Hematopoietic multipotent progenitor cell treated with erythropoietin and hydrocortisone succinate and interleukin-3 and kit ligand, for 15 days (in vitro differentiated cells): ENCODE data around the gene NTNG1.

ENCODE experiments used
- DNase-seq: peaks from one replicate; pipeline ENCODE4 v3.0.0-alpha.2; 2015; ENCODE audit warnings: low spot score

NTNG1 gene

DNA sequence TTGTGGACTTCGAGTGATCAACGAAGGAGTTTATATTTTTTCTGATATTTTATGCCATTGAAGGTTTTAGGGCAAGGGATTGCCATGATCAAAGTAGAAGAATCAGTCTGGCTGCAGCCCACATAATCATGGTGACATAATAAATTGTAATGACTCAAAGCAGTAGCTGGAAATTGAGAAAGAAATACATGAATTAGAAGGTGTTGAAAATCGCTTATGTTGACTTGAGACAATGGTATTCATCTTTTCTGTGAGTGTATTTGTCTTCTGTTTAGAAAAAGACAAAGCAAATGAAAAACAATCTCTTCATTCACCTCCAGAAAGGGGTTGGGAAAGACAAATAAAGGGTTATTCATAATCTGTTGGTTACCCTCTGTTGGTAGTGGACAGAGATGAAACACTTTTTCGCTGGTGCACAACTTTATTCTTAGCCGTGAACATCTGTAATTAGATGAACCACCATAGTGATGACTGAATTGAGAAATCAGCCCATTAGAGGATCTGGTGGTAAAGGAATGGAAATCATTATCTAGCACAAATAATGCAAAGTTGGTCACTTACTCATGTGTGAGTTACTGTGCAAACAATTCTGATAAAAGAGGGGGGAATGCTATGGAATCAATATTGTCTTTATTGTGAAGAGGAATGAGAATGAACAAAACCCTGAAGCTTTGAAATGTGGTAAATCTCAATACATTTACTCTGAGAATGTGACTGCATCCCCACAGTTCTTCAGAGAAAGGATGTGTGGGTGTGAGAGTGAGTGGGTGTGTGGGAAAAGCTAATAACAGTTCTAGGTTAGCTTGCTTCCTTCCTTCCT, 121.8 kb downstream of the NTNG1 start:
- DNase-seq = no peak

DNA sequence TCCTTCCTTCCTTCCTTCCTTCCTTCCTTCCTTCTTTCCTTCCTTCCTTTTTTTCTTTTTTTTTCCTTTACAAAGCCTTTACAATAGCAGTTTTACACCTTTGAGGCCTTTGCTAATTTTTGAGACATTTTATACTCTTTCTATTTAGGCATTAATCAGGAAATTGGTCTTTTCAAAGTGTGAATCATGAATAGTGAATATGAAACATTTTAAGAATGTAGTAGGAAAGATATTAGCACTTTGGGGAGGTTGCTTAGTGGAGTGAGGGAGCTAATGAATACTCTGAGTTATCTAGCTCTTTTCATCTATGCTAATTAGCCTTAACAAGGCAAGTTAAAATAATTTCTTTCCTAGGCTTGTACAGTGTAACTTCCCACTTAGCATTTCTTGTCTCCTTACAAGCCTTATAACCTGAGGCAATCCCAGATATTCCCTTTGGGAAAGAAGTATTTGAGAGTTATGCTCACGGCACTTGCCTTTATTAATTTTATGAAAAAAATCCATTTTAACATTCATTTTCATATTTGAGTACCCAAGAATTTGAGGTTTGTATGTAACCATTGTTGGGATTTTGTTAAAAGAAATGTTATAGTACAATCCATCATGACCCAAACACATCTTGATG, 122.6 kb downstream of the NTNG1 start:
- no peak for DNase-seq

DNA sequence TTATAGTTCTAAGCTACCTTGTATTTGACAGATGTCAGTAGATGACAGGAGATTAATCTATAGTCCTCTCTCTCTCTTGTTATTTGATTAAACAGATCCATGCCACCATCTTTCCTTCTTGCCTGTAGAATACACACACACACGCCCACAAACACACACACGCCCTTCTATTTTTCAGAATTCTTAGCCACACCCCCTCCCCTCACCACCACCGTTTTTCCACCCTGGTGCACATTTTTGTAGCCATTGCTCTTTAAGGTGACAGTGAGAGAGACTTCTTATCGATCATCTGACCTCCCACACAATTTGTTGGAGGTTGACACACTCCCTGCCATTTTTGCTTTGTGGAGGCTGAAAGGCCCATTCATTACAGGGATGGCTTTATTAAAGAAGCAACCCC, 123.2 kb downstream of the NTNG1 start:
- no peak for DNase-seq

DNA sequence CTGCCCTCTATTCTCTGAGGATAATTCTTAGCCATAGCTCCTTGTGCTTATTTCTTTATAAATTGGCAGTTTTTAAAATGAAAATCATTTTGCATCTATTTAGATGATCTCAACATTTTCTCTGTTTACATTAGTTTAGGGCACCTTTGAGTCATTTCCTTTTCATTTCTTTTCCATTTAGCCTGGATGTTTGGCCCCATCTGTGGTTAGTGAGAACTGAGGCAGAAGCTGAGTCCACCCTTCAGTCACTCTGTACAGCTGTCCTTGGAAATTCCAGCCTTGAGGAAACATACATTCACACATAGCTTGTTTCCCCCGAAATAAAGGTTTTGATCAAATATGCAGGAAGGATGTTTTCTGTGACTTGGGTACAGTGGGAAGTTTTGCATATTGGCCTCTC, 123.7 kb downstream of the NTNG1 start:
- DNase-seq = no peak

DNA sequence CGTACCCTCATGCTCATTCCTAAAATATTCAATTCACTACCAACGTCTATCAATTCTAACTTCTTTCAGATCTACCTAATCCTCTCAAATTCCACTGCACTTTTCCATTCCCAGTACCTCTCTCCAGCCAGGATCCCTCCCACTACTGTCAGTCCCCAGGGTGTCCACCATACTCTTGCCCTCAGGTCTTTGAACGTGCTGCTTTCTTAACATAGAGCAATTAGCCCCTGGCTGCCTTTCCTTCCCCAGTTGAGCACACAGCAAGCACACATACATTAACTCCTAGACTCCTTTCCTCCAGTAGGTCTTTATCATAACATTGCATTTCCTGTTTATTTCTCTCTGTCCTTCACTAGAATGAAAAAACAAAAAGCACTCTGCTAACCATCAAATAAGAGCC, 126.7 kb downstream of the NTNG1 start:
- no peak for DNase-seq

DNA sequence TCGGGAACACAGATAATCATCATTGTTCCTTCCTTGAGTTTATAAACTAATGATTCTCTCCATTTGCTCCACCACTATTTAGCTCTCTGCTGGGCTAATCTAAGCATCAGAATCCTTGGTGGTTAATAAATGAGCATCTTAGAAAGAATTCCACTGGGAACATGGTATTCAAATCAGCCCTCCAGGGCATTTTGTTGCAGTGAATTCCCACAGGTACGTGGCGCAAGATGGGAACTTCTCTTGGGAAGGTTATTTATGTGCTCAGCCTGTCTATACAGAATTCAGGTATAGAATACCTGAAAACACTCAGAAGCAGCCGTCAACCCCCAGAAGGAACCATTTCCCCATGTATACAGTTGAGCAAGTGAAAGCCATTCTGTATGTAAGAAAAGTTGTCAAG, 131.5 kb downstream of the NTNG1 start:
- DNase-seq = no peak

DNA sequence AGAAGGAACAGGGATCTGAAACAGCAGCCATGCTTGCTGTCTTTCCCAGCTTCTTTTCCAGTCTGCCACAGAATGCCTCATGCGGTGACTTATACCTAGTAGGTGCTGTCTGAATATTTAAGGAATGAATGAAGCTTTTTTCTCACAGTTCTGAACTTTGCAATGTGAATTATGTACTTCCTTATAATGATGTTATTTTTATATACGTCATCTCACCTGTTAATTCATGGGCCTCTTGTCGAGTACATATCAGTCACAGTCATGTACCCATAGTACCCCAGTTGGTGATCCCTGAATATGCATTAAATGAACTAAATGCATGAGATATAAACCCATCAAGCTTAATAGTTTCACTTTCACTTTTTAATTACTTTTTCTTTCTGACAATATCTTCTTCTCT, 132.7 kb downstream of the NTNG1 start:
- no peak for DNase-seq

DNA sequence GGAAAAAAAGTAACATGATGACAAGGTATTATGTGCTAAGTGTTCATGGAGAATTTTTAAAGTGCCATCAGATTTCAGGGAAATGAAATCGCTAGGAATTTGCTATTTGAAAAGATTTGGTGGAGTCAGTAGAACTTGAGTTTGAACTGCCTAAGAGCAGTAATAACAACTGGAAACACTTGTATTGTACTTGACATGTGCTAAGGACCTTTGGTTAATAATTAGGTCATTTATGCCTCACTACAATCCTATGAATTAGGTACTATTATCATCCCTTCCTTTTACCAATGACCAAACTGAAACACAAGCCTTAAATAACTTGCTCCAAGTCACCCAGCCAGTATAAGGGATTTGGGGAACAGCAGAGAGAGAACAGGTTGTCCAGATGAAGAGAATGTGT, 133.4 kb downstream of the NTNG1 start:
- no peak for DNase-seq

DNA sequence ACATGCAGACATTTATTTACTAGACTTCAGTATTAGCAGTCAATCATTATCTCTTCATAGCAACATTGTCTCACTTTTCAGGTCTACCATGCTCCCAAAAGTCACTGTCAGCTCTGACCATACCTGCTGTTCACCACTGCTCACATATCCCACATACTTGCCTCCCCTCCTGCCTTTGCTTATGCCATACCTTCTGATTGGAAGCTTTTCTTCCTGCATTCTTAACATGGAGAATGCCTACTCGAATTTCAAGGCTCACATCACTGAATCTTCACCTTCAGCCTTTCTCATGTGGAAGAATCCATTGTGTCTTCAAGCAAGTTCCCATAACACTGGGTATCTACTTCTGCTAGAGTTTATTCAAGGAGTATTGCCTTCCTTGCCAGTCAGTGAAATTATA, 135.4 kb downstream of the NTNG1 start:
- DNase-seq = no peak

DNA sequence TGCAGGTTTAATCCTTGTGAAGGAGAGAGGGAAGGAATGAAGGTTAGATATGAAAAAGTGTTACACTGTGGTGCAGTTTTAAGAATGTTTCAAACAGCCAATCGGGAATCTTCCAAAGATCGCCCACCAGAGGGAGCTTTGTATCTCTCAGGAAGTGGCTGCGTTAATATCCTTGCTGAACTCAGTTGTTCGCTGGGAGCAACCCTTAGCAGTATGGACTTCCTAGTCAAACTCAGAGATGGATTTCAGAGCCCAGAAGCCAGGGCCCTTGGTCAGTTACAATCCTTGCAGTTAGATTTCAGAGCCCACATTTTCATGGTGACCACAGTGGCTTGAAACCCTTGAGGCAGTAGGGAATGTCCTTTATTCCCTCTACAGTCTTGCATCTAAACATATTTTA, 136.2 kb downstream of the NTNG1 start:
- DNase-seq = no peak

DNA sequence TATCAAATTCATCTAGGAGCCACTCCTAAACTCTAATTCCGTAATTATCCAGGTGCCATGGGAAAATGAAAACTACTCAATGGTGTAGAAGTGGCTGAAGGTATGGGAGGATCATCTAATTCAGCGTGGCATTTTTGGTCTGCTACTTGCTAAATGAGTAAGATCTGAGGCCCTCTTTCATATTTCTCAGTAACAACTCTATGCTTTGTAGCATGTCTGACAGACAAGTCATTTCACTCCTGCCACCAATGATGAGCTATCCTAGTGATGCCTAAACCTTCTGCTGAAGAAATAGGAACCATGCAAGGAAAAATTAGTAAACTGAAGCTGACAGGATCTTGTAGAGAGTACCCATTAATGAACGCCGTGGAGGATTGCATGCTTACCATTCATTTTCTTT, 145.3 kb downstream of the NTNG1 start:
- DNase-seq = no peak

DNA sequence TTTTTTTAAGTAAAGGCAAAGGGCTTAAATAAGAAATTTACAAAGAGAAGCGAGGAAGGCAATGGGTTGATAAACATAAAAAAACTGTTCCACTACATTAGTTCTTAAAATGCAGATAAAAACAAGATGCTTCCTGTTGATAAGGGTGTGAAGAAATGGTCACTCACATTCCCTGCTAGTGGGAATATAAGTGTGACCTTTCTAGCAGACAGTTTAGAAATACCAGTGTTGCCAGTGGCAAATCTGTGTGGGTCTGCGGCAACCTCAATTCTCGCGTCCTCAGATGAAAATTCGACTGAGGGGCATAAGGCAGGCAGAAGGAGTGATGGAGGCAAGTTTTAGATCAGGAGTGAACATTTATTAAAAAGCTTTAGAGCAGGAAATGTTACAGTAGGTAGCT, 151.1 kb downstream of the NTNG1 start:
- no peak for DNase-seq

DNA sequence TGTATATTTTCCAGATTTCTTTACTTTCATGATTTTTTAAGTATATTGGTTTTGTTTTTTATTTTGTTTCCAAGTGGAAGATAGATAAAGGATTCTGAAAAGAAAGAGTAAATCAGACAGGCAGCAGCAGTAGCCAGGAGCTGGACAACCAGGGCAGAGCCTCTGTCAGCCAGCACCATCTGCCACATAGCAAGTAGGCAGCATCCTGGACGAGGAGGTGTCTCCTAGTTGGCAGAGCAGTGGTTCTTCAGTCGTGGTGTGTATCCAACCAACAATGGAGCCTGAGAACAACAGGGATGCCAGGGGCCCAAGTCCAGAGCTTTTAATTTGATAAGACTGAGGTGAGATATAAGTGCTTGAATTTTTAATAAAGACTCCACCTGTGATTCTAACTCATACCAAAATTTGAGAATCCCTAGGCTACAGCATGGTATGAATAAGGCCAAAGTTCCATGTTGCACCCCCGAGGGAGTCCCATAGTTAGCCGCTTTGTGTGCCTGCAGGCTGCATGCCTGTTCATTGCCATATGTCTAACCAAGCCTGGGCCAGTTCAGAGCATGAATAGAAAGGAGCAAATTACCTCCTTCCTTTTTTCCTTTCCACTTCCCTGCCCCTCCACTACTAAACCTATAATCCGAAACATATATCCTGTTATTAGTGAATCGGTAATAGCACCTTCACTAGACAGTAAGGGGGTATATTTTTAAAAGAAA, 153.2 kb downstream of the NTNG1 start:
- no peak for DNase-seq

DNA sequence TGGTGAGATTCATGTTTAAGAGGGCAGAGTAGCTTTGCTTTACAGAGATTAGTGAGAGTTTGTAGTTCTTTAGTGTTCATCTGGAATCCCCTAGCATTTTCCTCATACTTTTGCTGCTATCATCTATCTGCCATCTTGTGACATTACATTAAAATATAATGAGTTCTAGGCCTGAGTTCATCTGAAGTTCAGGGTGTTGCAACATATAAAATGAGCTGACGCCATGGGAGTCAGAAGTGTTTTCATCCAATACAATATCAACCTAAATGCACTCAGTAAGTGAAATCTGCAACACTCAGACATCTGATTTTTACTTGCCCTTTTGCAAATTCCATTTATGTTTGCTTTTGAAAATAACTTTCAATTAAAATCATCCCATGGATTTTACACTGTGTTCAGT, 153.8 kb downstream of the NTNG1 start:
- DNase-seq = no peak

DNA sequence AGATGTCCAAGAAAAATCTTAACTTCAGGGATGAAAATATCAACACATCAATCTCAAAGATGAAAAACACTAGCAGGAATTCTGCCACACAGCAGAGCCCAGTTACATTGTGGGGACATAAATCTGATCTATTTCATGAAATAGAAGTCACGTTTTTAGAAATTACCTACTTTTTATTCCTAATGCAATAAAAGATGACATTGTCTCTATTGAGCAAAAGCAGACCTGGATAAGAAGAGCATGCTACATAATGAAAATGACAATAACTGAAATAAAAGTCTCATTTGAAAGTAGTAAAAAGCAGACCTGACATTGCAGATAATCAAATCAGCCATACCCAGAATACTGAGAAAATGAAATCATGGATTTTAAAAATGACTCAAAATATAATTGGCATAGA, 156.8 kb downstream of the NTNG1 start:
- no peak for DNase-seq

DNA sequence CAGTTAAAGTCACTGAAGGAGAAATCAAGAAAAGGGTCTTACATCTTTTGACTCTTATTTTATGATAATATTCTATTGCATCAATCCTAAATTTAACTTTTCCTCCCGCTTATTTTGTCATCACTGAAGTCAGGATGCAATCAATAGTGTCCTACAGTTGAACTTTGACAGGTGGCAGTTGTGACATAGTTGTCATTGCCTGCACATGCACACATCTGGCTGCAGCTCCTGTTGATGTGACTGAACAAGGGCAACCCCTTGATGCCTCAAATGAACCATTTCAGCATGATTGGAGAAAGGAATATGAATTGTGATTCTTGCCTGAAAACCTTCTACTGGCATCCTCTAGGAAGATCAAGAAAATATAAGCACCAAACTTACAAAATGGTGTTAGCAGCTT, 157.7 kb downstream of the NTNG1 start:
- no peak for DNase-seq

DNA sequence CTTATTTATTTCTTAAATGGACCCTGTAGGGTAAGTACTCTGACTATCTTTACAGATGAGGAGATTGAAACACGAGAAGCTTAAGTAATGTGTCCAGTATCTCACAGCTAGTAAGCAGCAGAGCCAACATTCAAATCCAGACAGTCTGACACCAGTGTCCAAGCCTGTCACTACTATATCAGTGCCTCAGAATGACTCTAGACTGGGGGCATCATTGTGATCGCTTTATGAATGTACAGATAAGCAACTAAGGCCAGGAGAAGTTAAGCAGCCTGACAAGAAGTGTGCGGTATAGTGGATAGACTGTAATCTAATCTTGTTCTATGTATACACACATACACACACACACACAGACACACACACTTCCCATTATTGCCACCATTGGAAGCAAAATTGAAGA, 158.7 kb downstream of the NTNG1 start:
- no peak for DNase-seq

DNA sequence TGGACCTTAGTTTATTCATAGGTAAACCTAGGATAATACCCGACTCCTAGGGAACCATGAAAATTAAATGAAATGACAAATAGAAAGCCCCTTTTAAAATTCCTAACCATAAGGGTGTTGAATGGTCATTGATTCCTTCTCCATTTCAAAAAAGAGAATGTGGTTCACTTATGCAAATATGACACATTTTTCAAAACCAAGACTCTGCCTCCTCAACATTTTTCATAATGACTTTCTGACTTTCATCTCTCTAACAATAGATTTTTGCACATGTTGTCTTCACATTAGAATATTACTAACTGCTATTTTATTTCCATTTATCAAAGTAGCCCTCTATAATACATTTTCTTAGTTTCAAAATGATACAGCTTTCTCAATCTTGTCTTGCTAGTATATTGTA, 169.1 kb downstream of the NTNG1 start:
- no peak for DNase-seq

DNA sequence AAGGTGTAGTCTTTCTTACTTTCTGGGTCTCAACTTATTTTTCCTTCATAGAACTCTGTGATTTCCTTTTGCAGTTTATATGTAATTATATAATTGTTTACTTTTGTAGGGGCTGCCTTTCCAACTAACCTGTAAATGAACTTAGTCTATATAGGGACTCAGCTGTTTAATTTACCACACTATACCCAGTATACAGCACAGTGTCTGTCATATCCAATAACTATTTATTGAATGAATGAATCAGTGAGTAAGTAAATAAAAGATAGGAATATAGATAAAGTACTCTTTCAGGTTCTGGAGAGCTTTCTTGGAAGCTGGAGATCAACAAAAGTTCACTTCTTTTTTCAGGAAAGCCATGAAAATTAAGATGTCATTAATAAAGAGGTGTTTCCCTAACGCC, 174.8 kb downstream of the NTNG1 start:
- no peak for DNase-seq

DNA sequence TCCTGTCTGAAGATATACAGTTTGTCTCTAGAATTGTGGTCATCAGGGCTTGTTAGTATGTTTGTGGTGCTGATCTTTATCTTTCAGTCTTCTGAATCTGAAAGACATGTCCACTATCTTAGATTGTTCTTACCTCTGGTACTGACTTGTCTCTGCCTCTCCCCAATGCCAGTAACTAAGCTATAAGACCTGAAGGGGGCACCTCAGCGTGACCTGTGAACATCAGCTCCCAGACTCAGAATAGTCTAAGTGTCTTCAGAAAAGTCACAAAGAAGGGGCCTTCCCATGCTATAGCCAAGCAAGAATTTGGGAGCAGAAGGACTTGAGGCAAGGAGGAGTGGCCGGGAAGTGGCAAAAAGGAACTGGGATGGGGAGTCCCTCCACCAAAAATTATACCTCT, 178.1 kb downstream of the NTNG1 start:
- no peak for DNase-seq

DNA sequence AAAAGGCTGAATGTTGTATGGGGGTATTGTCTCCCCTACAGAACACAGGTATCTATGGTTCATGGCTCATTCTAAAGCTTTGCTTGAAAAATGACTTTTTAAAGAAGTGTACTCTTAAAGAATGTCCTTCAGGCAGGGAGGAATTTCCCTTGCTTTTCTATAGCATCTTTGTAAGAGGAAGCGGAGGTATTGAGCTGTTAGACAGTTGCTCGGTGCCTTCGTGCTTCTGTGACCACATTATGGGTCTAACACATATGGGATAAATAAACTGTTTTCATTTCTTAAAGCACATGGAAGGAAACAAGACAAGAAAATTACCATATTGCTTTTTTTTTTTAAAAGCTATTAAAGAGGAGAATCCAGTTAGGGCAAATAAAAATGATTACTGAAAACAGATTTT, 182.9 kb downstream of the NTNG1 start:
- DNase-seq = no peak

DNA sequence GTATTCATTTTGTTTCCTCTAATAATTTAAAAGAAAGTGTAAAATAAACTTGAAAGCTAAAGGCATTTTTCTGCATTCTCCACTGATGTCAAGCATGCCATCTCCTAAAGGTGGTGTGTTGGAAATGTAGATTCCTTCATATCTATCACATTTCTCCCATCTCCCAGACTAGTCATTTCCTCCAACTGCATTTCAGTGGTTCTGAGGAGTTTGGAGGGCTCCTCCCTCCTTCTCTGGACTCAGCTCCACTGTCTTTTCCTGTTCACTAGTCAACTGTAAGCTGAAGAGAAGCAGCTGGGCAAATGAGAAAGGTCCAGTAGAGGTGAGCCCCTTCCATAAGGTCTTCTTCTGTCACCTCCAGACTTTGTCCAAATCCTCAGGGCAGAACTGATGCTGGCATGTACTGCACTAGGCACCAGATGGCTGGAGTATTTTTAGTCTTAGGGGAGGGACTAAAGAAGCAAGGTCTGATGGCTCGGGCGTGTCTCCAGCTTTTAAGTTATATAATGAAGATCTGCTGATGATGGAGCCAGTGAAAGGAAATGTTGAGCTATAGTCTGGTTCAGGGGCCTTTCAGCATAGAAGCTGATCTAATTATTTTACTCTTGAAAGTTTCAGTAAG, 186.1 kb downstream of the NTNG1 start:
- DNase-seq = no peak

DNA sequence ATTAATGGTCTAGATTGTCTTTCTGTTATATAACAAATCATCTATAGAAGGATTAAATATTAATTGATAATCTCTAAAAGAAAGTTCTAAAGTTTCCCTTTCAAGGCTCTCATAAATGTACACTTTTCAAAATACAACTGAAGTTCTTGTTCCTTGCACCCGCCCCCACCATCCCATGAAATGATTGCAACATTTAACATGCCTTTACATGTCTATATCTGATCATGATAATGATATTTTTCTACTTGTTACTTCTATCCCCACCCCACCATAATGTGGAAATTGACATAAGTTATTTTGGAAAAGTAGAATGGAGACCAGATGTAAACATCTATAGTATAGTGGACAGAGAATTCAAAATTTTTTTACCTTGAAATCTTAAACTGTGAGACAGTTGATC, 186.6 kb downstream of the NTNG1 start:
- DNase-seq = no peak
